ENCODE results near the gene ACKR1.

DNA sequence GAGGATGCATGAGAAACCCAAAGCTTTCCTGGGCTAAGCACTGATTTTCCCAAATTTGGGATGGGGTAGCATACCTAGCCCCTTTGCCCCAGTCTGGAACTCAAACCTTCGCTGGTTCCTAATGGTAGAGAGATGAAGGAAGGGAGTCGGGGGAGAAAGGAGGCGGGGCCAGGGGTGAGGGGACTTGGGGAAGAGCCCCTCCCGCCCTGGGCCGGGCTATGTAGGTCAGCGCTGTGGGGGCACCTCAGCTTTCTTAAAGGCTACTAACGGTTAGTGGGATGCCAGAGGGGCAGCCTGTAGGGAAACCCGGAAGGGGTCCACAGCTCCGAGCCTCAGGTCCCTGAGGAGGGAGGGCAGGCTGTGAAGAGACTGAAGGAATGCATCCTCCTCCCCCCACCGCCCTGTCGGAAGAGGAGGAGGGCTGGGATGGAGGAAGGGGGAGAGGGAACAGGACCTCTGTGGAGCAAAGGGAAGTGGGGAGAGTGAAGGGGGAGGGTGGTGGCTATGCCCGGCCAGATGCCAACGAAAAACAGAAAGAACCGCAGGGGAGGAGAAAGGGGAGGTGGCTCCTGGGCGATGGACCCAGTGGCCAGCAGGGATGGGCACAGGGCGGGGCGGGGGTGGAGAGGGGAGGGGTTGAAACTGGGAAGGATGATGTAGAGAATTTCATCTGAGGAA, 31.9 kb upstream of the ACKR1 start:
- TF ChIP-seq, protein P1, sequence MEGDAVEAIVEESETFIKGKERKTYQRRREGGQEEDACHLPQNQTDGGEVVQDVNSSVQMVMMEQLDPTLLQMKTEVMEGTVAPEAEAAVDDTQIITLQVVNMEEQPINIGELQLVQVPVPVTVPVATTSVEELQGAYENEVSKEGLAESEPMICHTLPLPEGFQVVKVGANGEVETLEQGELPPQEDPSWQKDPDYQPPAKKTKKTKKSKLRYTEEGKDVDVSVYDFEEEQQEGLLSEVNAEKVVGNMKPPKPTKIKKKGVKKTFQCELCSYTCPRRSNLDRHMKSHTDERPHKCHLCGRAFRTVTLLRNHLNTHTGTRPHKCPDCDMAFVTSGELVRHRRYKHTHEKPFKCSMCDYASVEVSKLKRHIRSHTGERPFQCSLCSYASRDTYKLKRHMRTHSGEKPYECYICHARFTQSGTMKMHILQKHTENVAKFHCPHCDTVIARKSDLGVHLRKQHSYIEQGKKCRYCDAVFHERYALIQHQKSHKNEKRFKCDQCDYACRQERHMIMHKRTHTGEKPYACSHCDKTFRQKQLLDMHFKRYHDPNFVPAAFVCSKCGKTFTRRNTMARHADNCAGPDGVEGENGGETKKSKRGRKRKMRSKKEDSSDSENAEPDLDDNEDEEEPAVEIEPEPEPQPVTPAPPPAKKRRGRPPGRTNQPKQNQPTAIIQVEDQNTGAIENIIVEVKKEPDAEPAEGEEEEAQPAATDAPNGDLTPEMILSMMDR (IDR thresholded peaks at IDR 0.05; ENCODE audit: borderline replicate concordance, extremely low read depth, low read length, poor library complexity, severe bottlenecking): no peak
- TF ChIP-seq EZH2 (IDR thresholded peaks at IDR 0.05; ENCODE audit: borderline replicate concordance, low read depth, low read length, severe bottlenecking): no peak
